Ishikawa (cell line): Measurements from ENCODE around the gene SLC35E1.

Experiments
- CEBPB ChIP-seq: IDR thresholded peaks from 2 replicates; pipeline ENCODE4 v1.6.1; 2012
- CREB1 ChIP-seq: IDR thresholded peaks from 2 replicates; pipeline ENCODE4 v1.6.1; 2012; ENCODE audit warnings: low read depth
- EGR1 ChIP-seq: IDR thresholded peaks from 2 replicates; pipeline ENCODE4 v1.6.1; 2012
- EP300 ChIP-seq: IDR thresholded peaks from 2 replicates; pipeline ENCODE4 v1.6.1; 2012; ENCODE audit warnings: borderline replicate concordance
- FOXM1 ChIP-seq: IDR thresholded peaks from 2 replicates; pipeline ENCODE4 v1.6.1; 2012; ENCODE audit warnings: low read depth, borderline replicate concordance
- NFIC ChIP-seq: IDR thresholded peaks from 2 replicates; pipeline ENCODE4 v1.6.1; 2012
- RAD21 ChIP-seq: IDR thresholded peaks from 2 replicates; pipeline ENCODE4 v1.6.1; 2012; ENCODE audit warnings: low read depth
- REST ChIP-seq: IDR thresholded peaks from 2 replicates; pipeline ENCODE4 v1.6.1; 2012; ENCODE audit warnings: low read depth, mild to moderate bottlenecking
- TAF1 ChIP-seq: IDR thresholded peaks from 2 replicates; pipeline ENCODE4 v1.6.1; 2012; ENCODE audit warnings: low read depth, mild to moderate bottlenecking
- TCF12 ChIP-seq: IDR thresholded peaks from 2 replicates; pipeline ENCODE4 v1.6.1; 2012; ENCODE audit warnings: low read depth
- TEAD4 ChIP-seq: IDR thresholded peaks from 2 replicates; pipeline ENCODE4 v1.6.1; 2012
- USF1 ChIP-seq: IDR thresholded peaks from 2 replicates; pipeline ENCODE4 v1.6.1; 2012
- YY1 ChIP-seq: IDR thresholded peaks from 2 replicates; pipeline ENCODE4 v1.6.1; 2012; ENCODE audit warnings: low read depth
- ZBTB7A ChIP-seq: IDR thresholded peaks from 2 replicates; pipeline ENCODE4 v1.6.1; 2012; ENCODE audit warnings: low read depth
- TF ChIP-seq, protein P1 (sequence below): IDR thresholded peaks from 2 replicates; pipeline ENCODE4 v1.6.1; 2012

Gene SLC35E1

DNA sequence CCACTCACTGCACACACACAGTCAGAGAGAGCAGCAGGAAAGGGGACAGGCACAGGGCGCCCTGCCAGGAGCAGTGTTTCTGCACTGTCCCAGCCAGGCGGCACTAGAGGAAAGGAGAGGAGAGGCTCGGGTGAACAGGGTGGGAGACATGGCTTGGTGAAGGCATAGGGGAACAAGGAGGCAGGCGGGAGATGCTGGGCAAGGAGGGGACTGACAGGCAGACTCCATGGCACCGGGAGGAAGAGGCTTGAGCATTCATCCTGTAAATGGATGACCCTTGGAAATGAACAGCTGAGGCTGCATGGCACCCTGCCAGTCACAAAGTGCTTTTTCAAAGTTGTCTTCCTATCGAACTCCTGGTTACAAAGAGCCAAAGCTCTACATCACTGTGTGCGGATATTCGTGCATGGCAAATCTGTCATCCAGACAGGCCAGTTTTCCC is 33.4 kb upstream of the SLC35E1 start:
- TF ChIP-seq FOXM1 (no peak), REST (no peak), RAD21 (no peak), USF1 (no peak), CREB1 (no peak), TCF12 (no peak), NFIC (no peak), EP300 (no peak), TEAD4 (no peak), CEBPB (no peak)
- TF ChIP-seq, protein P1, sequence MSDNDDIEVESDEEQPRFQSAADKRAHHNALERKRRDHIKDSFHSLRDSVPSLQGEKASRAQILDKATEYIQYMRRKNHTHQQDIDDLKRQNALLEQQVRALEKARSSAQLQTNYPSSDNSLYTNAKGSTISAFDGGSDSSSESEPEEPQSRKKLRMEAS: no peak

DNA sequence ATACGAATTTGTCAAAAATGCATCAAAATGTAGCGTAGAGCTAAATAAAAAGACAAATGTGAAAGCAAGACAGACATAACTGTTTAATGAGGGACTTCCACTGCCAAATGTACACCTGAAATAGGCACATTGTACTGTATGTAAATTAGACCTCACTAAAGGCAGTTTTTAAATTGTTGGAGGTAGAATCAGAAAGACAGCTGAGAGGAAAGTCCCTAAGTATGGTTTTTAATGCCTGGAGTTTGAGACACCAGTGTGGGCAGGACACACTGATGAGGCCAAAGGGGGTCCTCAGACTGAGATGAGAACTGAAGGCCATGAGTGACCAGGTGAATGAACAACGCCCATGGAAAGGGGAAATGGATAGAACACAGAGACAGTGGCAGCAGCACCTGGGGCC is 32.9 kb upstream of the SLC35E1 start:
- TF ChIP-seq RAD21 (no peak), REST (no peak)

DNA sequence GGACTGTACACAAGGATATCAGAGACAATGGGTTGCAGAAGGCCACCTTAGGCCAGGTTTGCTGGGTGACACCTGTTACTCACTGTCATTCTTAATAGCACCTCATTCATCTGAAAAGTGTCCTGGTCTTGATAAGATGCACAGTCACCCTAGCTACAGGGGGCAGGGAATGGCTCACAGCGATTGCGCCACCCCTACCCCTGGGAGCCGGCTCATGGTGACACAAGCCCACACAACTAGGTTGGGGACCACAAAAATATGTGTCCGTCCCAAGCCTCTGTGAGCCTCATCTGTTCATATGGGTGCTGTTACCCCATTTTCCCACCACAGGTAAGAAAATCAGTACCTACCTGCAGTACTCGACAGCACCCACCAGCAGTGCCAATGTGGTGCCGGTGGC is 32.4 kb upstream of the SLC35E1 start:
- TF ChIP-seq RAD21 (no peak), CEBPB (no peak), TAF1 (no peak), ZBTB7A (no peak), CREB1 (no peak), TEAD4 (no peak), NFIC (no peak)
- TF ChIP-seq, protein P1: no peak

DNA sequence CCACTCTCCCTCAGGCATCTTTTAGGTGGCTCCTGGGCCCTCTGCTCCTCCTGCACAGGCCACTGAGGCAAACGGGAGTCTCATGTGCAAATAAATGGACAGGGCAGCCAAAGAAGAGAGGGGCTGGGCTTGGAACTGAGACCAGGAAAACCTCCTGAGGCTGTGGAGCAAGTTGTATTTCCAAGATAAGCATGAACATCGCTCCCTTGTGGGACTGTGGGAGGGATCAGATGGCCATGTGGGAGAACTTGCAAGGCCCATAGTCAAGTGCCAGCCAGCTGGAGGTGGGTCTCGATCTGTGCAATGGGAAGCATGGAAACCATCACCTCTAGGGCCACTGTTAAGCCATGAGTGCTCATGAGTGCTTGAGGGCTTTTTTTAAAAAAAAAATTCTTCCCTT is 30.9 kb upstream of the SLC35E1 start:
- TF ChIP-seq ZBTB7A (no peak), EP300 (no peak), FOXM1 (no peak), TAF1 (no peak), CEBPB (no peak), TEAD4 (no peak), USF1 (no peak)

DNA sequence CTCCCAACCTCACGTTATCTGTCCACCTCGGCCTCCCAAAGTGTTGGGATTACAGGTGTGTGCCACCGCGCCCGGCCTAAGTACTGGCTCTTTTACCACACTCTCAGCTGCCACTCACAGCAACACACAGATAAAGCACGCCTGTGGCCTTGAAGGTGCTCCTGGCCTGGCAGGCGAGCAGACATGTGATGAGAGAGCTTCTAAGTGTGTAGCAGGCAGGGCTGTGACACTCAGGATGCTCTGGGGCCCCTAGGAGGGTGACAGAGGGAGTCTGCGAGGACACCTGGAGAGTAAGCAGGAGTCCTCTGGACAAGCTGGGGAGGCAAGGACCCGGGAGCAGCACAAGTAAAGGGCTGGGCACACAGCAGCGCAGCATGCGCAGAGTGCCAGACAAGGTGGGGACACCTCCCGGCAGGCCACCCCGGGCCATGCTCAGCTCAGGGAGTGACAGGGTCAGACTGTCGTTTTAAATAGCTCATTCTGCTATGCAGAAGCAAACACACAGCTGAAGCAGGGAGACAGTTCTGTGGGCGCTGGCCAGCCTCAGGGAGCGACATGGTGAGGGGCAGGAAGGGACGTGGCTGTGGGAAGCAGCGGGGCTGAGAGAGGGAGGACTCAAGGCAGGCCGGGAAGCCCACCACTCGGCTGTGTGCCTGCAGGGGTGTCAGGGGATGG is 29.3 kb upstream of the SLC35E1 start:
- TF ChIP-seq TAF1 (no peak), CREB1 (no peak), EGR1 (no peak), TCF12 (no peak), YY1 (no peak), USF1 (no peak), FOXM1 (no peak), EP300 (no peak), REST (no peak), RAD21 (no peak), TEAD4 (no peak), CEBPB (no peak), NFIC (no peak), ZBTB7A (no peak)
- TF ChIP-seq, protein P1: no peak
